RWPE1 (cell line): ENCODE measurements around the gene CHAF1A.

Experiments
- CTCF ChIA-PET: fragments of 350-600 bp; sonication (Branson Sonifier 250); formaldehyde crosslinking; extraction: SDS; loops from one replicate; lab custom pipeline; 2021; lab: Yijun Ruan, JAX
- POLR2A ChIA-PET: fragments of 400-600 bp; formaldehyde crosslinking; extraction: SDS; loops from one replicate; lab custom pipeline; 2020; ENCODE audit warnings: antibody characterized with exemption; ENCODE audit not compliant: low non-redundant PET; lab: Yijun Ruan, JAX
- DNase-seq: peaks from one replicate; pipeline ENCODE4 v3.0.0; 2012; ENCODE audit warnings: low spot score
- H3K27ac ChIP-seq: fragments of 450-650 bp; 2 replicates; pipeline ENCODE4 v1.5.1; 2017
- CTCF ChIP-seq: fragments of 450-650 bp; conservative IDR thresholded peaks from 2 replicates; pipeline ENCODE4 v1.5.1; 2017; ENCODE audit warnings: low read depth, mild to moderate bottlenecking

The CHAF1A gene

DNA sequence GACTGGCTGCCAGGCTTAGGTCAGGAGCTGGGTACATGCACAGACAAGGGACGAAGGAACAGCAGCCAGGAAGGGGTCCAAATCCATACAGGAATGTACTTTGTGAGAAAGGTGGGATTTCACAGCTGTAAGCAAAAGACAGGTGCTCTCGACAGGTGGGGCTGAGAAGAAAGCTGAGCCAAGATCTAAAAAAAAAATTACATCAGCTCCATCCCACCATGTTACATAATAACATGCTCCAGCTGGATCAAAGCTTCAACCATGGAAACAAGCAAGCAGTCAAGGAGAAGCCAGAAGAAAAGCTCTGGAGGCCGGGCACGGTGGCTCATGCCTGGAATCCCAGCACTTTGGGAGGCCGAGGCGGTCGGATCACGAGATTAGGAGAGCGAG lies 47.2 kb downstream of the CHAF1A start:
- POLR2A ChIA-PET = no interaction called here
- CTCF ChIA-PET = interaction anchor here (1.4 kb wide), 1 partner anchor 49 kb away, joined by 4 read pairs; the partner anchor contains the start of gene SH3GL1
- TF ChIP-seq CTCF = no peak
- no peak for DNase-seq
- H3K27ac ChIP-seq = peak overlapping the region; percentile 58

- DNase-seq = no peak
- H3K27ac ChIP-seq = peak overlapping the region; percentile 100
- TF ChIP-seq CTCF = no peak
- ChIA-PET POLR2A (no interaction called here), CTCF (interaction anchor here (0.7 to 1.1 kb wide), 2 partner anchors 73 to 159 kb away, joined by 3 read pairs; no protein-coding TSS in a partner anchor)
Measured at GRCh38 chr19:4452230-4452990, 50.0 kb downstream of the CHAF1A start.

- peak overlapping the region; percentile 100 for H3K27ac ChIP-seq
- DNase-seq = no peak
- CTCF ChIA-PET = interaction anchor here (0.5 to 1.1 kb wide), 4 partner anchors 72 to 1148 kb away, joined by 3 read pairs; no protein-coding TSS in a partner anchor
- no peak for TF ChIP-seq CTCF
- POLR2A ChIA-PET = no interaction called here
Measured at GRCh38 chr19:4453232-4454179, 51.1 kb downstream of the CHAF1A start.

DNA sequence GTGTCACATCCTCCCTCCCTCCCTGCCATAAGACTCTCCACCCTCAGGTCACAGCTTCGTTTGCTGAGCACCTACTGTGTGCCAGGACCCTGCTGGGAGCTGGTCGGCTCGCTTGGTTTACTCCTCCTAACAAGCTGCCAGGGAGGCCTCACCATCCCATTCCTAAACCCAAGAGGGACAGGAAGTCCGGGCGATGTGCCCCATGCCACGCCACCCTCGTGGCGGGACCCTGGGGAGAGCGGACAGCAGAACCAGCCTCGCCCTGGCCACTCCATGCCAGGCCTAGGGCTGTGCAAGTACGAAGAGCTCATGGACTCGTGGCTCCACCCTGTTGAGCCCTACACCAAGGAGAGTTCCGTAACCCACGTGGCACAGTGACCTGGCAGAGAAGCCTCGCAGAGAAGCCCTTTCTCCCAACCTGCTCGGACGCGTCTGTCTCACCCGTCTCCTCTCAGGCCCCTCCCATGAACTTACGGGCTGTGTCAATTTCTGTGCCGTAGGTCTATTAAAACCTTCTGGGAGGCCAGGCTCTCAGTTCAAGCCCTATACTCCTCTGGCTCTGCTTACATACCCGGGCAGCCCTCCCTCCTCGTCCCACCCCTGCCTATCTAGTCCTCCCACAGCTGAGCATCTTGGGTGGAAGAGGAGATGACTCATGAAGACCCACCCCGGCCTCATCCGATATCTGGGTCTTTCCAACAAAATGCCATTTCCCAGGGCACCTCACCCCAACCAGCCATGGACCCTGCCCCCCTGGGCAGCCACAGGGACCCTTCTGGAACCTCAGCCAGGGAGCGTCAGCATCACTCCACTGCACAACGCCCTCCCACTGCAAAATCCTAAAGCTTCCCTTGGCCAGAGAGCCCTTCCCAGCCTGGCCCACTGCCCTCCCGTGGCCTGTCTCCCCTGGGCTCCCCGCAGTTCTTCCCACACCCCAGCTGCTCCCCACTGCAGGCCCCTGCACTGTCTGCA lies 52.6 kb downstream of the CHAF1A start:
- peak overlapping the region; percentile 100 for H3K27ac ChIP-seq
- TF ChIP-seq CTCF = no peak
- CTCF ChIA-PET = interaction anchor here (0.5 to 1.0 kb wide), 2 partner anchors 188 to 319 kb away, joined by 3 to 5 read pairs; no protein-coding TSS in a partner anchor
- POLR2A ChIA-PET = interaction anchor here (0.6 kb wide), 1 partner anchor 75 kb away, joined by 3 read pairs; no protein-coding TSS in a partner anchor
- peak; percentile 81 for DNase-seq

- ChIA-PET POLR2A (interaction anchor here (0.6 to 1.4 kb wide), 3 partner anchors 16 to 159 kb away, joined by 3 to 9 read pairs (median 6); partner anchors contain the start of gene HDGFL2), CTCF (no interaction called here)
- TF ChIP-seq CTCF = no peak
- peak overlapping the region; percentile 100 for H3K27ac ChIP-seq
- DNase-seq = peak; percentile 66
Measured at GRCh38 chr19:4455719-4456475, 53.5 kb downstream of the CHAF1A start.
